Psoas muscle (tissue), 8 donors: ENCODE measurements around the gene RAB3C. TPM values are rescaled to one million over a fixed set of nuclear protein-coding genes. Genes with fewer than 3 reads are reported as not detected.

Experiments used
- ATAC-seq, 4 donors: fragments of 200-7000 bp; cut with Tn5 transposase; one replicate each; pipeline ENCODE4 v1.9.1; 2020; ENCODE audit warnings: moderate library complexity in 3 of 4, mild to moderate bottlenecking in 2 of 4
- DNase-seq, 2 donors: peaks; one replicate each; pipeline ENCODE4 v3.0.0-alpha.2; 2020
- H3K27ac ChIP-seq: fragments of 200-600 bp; one replicate; pipeline ENCODE4 v1.8.0; 2022
- H3K27me3 ChIP-seq, 3 donors: fragments of 200-600 bp in 1 of 3; one replicate each; pipeline versions ENCODE4 v1.6.1 to v1.8.0; 2013 to 2022; ENCODE audit warnings: low read length in 2 of 3, mild to moderate bottlenecking in 2 of 3, moderate library complexity in 1 of 3; ENCODE audit not compliant: insufficient read depth in 3 of 3
- H3K36me3 ChIP-seq, 2 donors: fragments of 200-600 bp in 1 of 2; one replicate each; pipeline versions ENCODE4 v1.6.1 to v1.8.0; 2013 to 2022; ENCODE audit warnings: low read depth in 1 of 2, mild to moderate bottlenecking in 1 of 2, moderate library complexity in 1 of 2; ENCODE audit not compliant: insufficient read depth in 1 of 2
- H3K4me1 ChIP-seq: fragments of 200-600 bp; one replicate; pipeline ENCODE4 v1.8.0; 2022
- H3K4me3 ChIP-seq: fragments of 200-600 bp; one replicate; pipeline ENCODE4 v1.8.0; 2022; ENCODE audit warnings: mild to moderate bottlenecking
- H3K9me3 ChIP-seq: fragments of 200-600 bp; one replicate; pipeline ENCODE4 v1.8.0; 2022
- WGBS, 3 donors: extraction: QIAGEN DNeasy Blood & Tissue Kit; methylation state at CpG; one replicate each; pipeline versions ENCODE4 v1.1.6 to v1.1.7; 2013; 5-methylcytosine and 5-hydroxymethylcytosine counted together
- intact Hi-C, 2 donors: fragments of 100-400 bp; cut with DNase I; formaldehyde crosslinking; loops; one replicate each; pipeline versions ENCODE4 v1.11.0 to v1.14.2; 2022
- polyA plus RNA-seq, 3 donors: library from polyadenylated mRNA; stranded (reverse); fragments of 200-250 nt; gene quantifications; one replicate each; pipeline ENCODE4 v1.2.3, GENCODE V29; 2013
- total RNA-seq, 4 donors: library from RNA; stranded (reverse); fragmentation: NEBNext Ultra II Directional in 2 of 4; extraction: Animal tissue kit (Norgen Biotek cat#: 25700) in 2 of 4; gene quantifications; one replicate each; pipeline versions ENCODE4 v1.2.1 to v1.2.4, GENCODE V29; 2021 to 2023
- TF ChIP-seq, protein P1 (sequence below): fragments of 200-600 bp; IDR thresholded peaks from one replicate; pipeline ENCODE4 v1.8.0; 2022; ENCODE audit warnings: antibody characterized with exemption
- donor health status: healthy with polysubstance abuse.
- donor health status: DM: no; HTN: no; CAD: no; lungs with moderate emphysema.
- donor health status: Bipolar disorder and iron deficiency.
- donor health status: healthy.
- donor health status: DM: yes; HTN: yes; CAD: no.
- donor health status: DM: no; HTN: no; CAD: no.
- donor health status: DM: no; HTN: no; CAD: no.
- donor health status: DM: yes; HTN: yes; CAD: no.

RAB3C gene
- total and polyA plus RNA-seq, 7 donors = 0.16 to 2.2 (median 0.62) TPM

DNA sequence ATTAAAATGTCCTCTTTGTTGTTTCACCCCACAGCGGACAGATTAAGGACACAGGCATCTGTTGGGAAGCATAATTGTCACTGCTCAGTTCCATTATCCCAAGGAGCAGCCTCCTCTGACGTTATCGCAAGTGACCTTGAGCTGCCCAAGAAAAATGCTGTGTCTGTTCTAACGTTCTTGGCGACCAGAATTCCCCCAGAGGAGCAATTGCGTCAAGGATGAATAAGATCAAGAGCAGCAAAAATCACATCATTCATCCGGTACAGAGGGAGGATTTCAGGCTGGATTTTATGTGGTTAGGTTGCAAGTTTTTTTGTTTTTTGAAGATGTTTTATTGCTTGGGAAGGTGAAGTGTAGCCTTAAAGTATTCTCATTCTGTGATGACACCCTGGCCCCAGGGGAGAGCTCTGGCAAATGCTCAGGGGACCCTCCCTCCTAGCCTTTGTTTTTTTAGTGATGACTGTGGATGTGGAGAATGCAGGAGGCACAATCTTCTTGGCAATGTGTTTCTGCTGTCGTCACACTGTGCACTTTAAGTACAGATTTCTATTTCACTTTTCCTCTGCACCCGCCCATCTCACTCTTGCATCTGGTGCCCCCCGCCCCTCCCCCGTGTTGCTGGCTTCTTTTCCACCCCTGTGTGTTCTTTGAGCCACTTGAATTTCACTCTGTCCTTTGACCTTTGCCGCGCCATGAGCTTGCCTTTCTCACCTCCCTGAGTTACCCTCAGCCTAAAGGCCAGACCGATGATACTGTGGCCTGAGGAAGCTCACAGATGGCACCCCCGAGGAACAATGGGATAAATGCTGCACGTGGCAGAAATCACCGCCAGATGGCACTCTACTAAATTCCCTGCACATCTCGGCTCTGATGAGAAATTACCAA is 308.5 kb downstream of the RAB3C start:
- TF ChIP-seq, protein P1, sequence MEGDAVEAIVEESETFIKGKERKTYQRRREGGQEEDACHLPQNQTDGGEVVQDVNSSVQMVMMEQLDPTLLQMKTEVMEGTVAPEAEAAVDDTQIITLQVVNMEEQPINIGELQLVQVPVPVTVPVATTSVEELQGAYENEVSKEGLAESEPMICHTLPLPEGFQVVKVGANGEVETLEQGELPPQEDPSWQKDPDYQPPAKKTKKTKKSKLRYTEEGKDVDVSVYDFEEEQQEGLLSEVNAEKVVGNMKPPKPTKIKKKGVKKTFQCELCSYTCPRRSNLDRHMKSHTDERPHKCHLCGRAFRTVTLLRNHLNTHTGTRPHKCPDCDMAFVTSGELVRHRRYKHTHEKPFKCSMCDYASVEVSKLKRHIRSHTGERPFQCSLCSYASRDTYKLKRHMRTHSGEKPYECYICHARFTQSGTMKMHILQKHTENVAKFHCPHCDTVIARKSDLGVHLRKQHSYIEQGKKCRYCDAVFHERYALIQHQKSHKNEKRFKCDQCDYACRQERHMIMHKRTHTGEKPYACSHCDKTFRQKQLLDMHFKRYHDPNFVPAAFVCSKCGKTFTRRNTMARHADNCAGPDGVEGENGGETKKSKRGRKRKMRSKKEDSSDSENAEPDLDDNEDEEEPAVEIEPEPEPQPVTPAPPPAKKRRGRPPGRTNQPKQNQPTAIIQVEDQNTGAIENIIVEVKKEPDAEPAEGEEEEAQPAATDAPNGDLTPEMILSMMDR = peak; percentile 68
- H3K36me3 ChIP-seq = no peaks in the 10 kb centered on the region
- H3K27me3 ChIP-seq = no peaks in the 10 kb centered on the region
- no peak overlapping the region for H3K4me3 ChIP-seq
- peaks cover 20% of the 10 kb centered on the region for H3K4me1 ChIP-seq
- intact Hi-C loops = loop anchor here (5.0 to 10.0 kb wide), 5 partner anchors 73 to 483 kb away; no protein-coding TSS in a partner anchor
- ATAC-seq (peak; percentile 43 to 73 (median 64)), DNase-seq (peak; percentile 82 to 83)
- WGBS, 3 donors = 15 to 20% (median 15%) methylated on average over 18 of the region's 18 CpGs
- no peaks in the 10 kb centered on the region for H3K9me3 ChIP-seq
- H3K27ac ChIP-seq = no peak overlapping the region

DNA sequence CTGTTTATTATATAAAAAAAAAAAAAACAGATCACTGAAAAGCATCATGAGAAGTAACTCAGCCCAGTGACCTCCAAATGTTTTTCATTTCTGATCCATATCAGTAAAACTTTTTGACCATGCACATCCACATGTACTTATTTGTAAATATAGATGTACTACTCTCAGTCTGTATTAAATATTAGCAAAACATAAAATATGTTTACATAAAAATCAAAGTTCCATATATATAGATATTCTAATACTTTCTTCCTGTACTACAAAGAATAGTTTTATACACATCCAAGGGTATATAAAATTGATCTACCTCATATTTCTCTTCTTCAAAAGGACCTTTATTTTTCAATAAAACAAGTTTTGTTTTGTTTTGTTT is 309.1 kb downstream of the RAB3C start:
- ATAC-seq (no peak), DNase-seq (no peak)
- Histone ChIP-seq H3K9me3 (no peaks in the 10 kb centered on the region), H3K36me3 (no peaks in the 10 kb centered on the region), H3K27ac (no peak overlapping the region), H3K4me3 (no peak overlapping the region), H3K4me1 (peaks cover 20% of the 10 kb centered on the region), H3K27me3 (no peaks in the 10 kb centered on the region)
- intact Hi-C loops = loop anchor here (5.0 to 10.0 kb wide), 5 partner anchors 73 to 483 kb away; no protein-coding TSS in a partner anchor
- TF ChIP-seq, protein P1 = peak; percentile 0

DNA sequence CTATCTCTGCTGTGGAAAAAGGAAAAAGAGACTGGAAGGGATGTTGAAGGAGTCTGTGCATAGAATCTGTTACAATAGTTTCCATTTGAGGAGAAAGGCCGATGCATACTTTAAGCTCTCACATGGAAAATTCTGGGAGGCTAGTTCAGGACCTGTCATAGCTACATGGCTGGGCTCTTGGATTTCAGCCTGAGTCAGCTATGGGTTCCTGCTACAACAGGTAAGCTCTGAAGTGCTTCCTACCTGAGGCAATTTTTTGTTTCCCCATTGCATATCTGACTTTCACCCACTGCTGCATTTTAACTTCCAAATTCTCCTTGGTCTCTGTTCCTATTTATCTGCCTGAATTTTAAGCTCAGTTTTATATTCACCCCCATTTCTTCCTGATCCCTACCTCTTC is 310.7 kb downstream of the RAB3C start:
- Histone ChIP-seq H3K27me3 (no peaks in the 10 kb centered on the region), H3K9me3 (no peaks in the 10 kb centered on the region), H3K27ac (no peak overlapping the region), H3K36me3 (no peaks in the 10 kb centered on the region), H3K4me3 (no peak overlapping the region), H3K4me1 (peaks cover 8% of the 10 kb centered on the region)
- intact Hi-C loops = loop anchor here (5.0 to 10.0 kb wide), 5 partner anchors 71 to 481 kb away; no protein-coding TSS in a partner anchor
- TF ChIP-seq, protein P1 = no peak
- DNase-seq (no peak), ATAC-seq (no peak)
- WGBS, 3 donors = 78 to 81% (median 80%) methylated on average over 1 of the region's 1 CpG

DNA sequence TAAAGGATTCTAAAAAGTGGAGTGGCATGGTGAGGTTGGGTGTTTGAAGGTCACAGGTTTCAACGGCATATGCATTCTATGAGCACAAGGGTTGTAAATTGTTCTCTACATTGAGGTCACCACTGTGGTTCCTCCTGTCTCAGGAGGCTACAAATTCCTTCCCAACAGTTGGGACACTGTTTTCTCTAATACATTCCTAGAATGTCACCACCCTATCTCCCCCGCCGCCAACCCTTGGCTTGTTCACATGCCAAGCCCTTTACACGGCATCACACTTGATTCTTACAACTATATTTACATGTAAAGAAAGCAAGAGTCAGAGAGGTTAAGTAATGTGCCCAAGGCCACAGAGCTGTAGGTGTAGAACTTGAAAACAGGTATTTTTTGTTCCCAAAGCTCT is 315.1 kb downstream of the RAB3C start:
- TF ChIP-seq, protein P1 = no peak
- Histone ChIP-seq H3K4me1 (peaks cover 7% of the 10 kb centered on the region), H3K36me3 (no peaks in the 10 kb centered on the region), H3K27me3 (no peaks in the 10 kb centered on the region), H3K9me3 (no peaks in the 10 kb centered on the region), H3K4me3 (no peak overlapping the region), H3K27ac (no peak overlapping the region)
- 61 to 75% (median 62%) methylated on average over 4 of the region's 4 CpGs for WGBS, 3 donors
- DNase-seq (no peak), ATAC-seq (no peak)
- intact Hi-C loops = loop anchor here (10.0 kb wide), 3 partner anchors 67 to 477 kb away; no protein-coding TSS in a partner anchor
